Cardiac ventricle fibroblast (primary cell): ENCODE data around the gene SLC6A20. TPM values are rescaled to one million over a fixed set of nuclear protein-coding genes. Genes with fewer than 3 reads are reported as not detected.

Source experiments
- total RNA-seq: library from RNA; depleted of rRNA; stranded (reverse); fragments of >200 nt; gene quantifications from 2 replicates; pipeline ENCODE4 v1.2.3, GENCODE V29; 2015

SLC6A20 gene, protein sequence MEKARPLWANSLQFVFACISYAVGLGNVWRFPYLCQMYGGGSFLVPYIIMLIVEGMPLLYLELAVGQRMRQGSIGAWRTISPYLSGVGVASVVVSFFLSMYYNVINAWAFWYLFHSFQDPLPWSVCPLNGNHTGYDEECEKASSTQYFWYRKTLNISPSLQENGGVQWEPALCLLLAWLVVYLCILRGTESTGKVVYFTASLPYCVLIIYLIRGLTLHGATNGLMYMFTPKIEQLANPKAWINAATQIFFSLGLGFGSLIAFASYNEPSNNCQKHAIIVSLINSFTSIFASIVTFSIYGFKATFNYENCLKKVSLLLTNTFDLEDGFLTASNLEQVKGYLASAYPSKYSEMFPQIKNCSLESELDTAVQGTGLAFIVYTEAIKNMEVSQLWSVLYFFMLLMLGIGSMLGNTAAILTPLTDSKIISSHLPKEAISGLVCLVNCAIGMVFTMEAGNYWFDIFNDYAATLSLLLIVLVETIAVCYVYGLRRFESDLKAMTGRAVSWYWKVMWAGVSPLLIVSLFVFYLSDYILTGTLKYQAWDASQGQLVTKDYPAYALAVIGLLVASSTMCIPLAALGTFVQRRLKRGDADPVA
- total RNA-seq, result not detected in 2 replicates

DNA sequence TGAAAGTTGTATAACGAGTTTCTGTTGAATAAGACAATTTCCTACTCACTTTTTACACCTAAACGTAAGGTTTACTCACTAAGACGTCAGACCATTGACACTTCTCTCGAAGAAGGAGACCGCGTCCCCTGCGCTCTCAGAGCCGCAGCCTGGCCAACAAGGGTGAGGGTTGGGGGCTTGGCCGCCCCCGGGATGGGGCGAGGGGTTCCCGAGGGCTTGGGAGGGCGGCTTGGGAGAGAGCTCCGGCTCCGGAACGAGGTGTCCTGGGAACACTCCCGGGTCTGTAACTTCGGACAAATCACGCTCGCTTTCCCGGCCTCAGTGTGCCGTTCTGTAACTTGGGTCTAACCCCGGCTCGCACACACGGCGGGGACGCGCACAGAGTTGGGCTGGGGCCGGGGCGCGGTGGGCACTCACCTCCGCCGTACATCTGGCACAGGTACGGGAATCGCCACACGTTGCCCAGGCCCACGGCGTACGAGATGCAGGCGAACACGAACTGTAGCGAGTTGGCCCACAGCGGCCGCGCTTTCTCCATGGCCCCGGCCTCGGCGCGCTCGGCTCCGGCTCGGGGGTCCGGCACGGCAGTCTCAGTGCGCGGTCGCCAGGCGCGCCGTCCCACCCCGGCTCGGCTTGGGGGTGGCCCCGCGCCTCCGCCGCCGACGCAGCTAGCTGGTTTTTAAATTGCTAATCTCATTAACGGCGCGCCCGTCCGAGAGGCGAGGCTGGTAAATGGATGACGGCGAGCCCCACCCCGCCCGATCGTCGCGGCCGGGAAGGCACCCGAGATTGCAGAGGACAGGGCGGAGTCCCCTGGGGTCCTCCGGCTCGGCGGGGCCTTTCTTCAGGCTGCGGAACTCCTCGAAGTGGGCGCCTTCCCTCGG, at the start of gene SLC6A20:
Gene SLC6A20, minus strand, starts transcription at position 655 of the 884 bp plus-strand sequence. Its CDS starts 117 bp downstream, at position 538.

DNA sequence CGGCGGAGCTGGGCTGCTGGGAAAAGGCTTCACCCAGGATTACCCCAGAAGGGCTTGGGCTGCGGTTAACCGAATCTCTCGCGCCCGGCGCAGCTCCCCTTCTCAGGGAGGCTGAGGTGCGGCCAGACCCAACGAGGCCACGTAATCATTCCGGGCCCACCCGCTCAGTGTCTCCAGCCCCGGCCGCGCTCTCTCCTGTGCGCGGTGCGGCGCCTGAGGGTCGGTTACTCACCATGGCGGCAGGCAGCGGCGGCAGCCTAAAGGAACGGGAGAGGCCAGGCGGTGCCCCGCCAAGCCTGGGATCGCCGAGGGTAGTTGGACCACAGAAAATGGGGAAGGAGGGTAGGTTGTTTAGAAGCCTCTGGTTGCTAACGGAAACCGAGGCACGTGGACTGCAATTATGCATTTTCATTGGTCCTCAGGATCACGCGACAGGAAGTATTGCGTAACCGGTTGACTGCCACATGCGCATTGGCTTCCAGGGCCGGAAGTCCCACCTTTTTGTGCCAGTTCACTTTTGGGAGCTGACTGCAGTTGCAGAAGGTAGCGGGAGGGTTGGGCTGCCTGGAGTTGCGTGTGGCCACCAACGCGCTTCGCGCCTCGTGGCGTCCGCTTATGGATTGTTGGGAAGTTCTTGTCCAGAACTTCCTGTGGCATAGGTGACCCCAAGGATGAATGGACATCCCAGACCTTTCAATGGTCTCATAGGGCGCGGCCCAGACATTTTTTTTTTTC, 45.6 kb upstream of the SLC6A20 start, which contains the start of gene LZTFL1:
Gene LZTFL1, minus strand, starts transcription at position 363 of the 735 bp plus-strand sequence. Its CDS starts 128 bp downstream, at position 235.

Other genes starting within 250 kb of the SLC6A20 start
- gene LIMD1, start 201.8 kb downstream of the SLC6A20 start, total RNA-seq, result 13.2 and 14.3 TPM in 2 replicates
- gene SACM1L, start 107.1 kb downstream of the SLC6A20 start, total RNA-seq, result 18.6 and 21.2 TPM in 2 replicates
- 18.6 and 26.9 TPM in 2 replicates for gene LZTFL1, start 45.6 kb upstream of the SLC6A20 start, total RNA-seq
- not detected in 2 replicates for gene CCR9, start 90.0 kb upstream of the SLC6A20 start, total RNA-seq
- gene CXCR6, start 146.9 kb upstream of the SLC6A20 start, total RNA-seq, result not detected in 2 replicates
- gene FYCO1, start 199.3 kb upstream of the SLC6A20 start, total RNA-seq, result 19.7 and 26.5 TPM in 2 replicates
- not detected in 2 replicates for gene XCR1, start 230.9 kb upstream of the SLC6A20 start, total RNA-seq